ENCODE results near the gene TF.

The TF gene

DNA sequence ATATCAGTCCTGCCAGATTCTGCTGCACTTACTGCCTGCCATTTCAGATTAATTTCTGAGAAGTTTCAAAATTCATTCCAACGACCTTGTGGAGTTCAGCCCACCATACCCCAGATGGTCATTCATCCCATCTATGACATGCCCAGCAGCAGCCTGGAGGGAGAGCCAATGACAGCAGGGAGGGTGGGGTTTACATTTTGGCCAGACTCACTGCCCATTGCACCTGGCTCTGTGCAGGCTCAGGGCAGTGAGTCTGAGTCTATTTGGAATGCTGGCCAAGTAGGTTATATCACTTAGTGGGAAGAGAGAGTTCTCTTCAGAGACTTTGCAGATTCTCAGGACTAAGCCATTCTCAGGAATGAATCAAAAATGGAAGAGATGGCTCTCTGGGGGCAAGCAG is 80.9 kb downstream of the TF start:
- Histone ChIP-seq H3K36me3 (ENCODE audit: control insufficient read depth, insufficient read depth, low read length) (peaks cover 13% of the 10 kb centered on the region), H3K4me3 (replicated peaks; ENCODE audit: low read depth, low read length) (no peak overlapping the region), H3K27me3 (replicated peaks; ENCODE audit: control insufficient read depth, insufficient read depth, low read length) (no peaks in the 10 kb centered on the region; the same call in 1 of the 2 replicates)
- DNase-seq (ENCODE audit: extremely low read depth, insufficient read length): no peak
- TF ChIP-seq, protein P1, sequence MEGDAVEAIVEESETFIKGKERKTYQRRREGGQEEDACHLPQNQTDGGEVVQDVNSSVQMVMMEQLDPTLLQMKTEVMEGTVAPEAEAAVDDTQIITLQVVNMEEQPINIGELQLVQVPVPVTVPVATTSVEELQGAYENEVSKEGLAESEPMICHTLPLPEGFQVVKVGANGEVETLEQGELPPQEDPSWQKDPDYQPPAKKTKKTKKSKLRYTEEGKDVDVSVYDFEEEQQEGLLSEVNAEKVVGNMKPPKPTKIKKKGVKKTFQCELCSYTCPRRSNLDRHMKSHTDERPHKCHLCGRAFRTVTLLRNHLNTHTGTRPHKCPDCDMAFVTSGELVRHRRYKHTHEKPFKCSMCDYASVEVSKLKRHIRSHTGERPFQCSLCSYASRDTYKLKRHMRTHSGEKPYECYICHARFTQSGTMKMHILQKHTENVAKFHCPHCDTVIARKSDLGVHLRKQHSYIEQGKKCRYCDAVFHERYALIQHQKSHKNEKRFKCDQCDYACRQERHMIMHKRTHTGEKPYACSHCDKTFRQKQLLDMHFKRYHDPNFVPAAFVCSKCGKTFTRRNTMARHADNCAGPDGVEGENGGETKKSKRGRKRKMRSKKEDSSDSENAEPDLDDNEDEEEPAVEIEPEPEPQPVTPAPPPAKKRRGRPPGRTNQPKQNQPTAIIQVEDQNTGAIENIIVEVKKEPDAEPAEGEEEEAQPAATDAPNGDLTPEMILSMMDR (IDR thresholded peaks at IDR 0.05; ENCODE audit: insufficient read depth, low read length, poor library complexity, severe bottlenecking): no peak

DNA sequence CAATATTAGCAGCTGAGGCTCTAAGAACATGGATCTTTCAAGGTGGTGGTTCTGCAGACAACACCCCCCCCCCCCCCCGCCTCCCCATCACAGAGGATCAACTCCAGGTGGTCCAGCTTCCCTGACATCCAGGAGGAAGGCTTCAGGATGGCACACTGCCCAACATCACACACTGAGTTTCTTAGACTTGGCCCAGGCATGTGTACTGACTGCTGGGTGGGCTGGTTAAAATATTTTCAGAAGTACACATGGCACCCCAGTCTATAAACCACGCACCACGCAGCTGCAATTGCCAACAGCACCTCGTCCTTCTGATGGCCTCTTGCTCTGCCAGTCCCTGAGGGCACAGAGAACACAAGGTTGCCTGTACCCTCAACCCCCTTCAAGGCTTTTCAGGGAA is 81.5 kb downstream of the TF start:
- DNase-seq (ENCODE audit: extremely low read depth, insufficient read length): no peak
- H3K27me3 ChIP-seq (replicated peaks; ENCODE audit: control insufficient read depth, insufficient read depth, low read length): no peaks in the 10 kb centered on the region; the same call in 1 of the 2 replicates
- H3K36me3 ChIP-seq (ENCODE audit: control insufficient read depth, insufficient read depth, low read length): peaks cover 12% of the 10 kb centered on the region
- H3K4me3 ChIP-seq (replicated peaks; ENCODE audit: low read depth, low read length): no peak overlapping the region
- TF ChIP-seq, protein P1 (IDR thresholded peaks at IDR 0.05; ENCODE audit: insufficient read depth, low read length, poor library complexity, severe bottlenecking): no peak

DNA sequence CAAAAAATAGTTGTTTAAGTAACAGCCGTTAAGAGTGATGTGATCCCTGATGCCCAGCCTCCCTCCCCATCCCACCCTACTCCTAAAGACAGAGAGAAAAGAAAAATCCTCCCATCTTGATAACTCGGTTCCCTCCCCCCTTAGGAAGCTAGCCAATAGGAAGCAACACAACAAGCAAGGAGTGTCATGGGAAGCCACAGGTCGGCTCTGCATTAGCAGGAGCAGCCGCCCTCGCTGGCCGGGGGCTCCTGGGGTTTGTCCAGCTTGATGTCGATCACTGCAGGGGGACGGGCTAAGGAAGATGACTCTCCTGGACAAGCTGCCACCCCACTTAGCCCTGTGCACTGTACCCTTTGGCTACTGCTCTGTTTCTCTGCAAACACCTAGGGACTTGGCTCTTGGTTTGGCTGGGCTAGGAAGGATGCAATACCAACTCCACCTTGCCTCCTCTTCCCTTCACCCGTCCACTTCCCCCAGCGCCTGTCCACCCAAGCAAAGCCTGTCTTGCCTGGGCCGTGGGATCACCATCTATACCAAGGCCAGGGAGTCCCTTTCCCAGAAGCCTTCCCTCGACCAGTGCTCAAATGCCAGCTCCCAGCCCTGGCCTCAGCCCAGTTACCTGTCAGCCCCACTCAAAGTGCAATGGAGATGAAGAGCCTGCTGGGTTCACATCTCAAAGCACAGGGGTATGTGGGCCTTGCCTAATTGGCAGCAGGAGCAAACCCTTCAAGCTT is 82.5 kb downstream of the TF start:
- no peak for DNase-seq (ENCODE audit: extremely low read depth, insufficient read length)
- Histone ChIP-seq H3K36me3 (ENCODE audit: control insufficient read depth, insufficient read depth, low read length) (peaks cover 7% of the 10 kb centered on the region), H3K4me3 (replicated peaks; ENCODE audit: low read depth, low read length) (no peak overlapping the region), H3K27me3 (replicated peaks; ENCODE audit: control insufficient read depth, insufficient read depth, low read length) (no peaks in the 10 kb centered on the region; the same call in 1 of the 2 replicates)
- TF ChIP-seq, protein P1 (IDR thresholded peaks at IDR 0.05; ENCODE audit: insufficient read depth, low read length, poor library complexity, severe bottlenecking): no peak

DNA sequence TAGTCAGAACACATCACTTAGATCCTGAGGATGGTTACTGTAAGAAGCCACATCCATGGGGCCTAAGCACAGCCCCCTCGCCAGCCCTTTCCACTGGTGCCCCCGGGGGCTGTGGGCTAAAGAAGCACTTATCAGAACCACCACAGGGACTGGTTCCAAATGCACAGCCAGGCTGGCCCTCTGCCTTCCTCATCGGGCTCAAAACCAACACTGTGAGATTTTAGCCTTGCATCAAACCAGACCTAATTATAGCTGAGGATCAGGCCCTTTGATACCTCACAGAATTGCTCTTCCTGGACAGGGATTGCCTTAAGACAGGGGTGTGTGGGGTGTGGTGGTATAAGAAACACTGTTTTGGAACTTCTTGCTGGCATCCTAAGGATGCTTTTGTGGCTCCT is 83.1 kb downstream of the TF start:
- Histone ChIP-seq H3K36me3 (ENCODE audit: control insufficient read depth, insufficient read depth, low read length) (peaks cover 4% of the 10 kb centered on the region), H3K4me3 (replicated peaks; ENCODE audit: low read depth, low read length) (no peak overlapping the region), H3K27me3 (replicated peaks; ENCODE audit: control insufficient read depth, insufficient read depth, low read length) (no peaks in the 10 kb centered on the region; the same call in 1 of the 2 replicates)
- DNase-seq (ENCODE audit: extremely low read depth, insufficient read length): no peak
- TF ChIP-seq, protein P1 (IDR thresholded peaks at IDR 0.05; ENCODE audit: insufficient read depth, low read length, poor library complexity, severe bottlenecking): no peak

DNA sequence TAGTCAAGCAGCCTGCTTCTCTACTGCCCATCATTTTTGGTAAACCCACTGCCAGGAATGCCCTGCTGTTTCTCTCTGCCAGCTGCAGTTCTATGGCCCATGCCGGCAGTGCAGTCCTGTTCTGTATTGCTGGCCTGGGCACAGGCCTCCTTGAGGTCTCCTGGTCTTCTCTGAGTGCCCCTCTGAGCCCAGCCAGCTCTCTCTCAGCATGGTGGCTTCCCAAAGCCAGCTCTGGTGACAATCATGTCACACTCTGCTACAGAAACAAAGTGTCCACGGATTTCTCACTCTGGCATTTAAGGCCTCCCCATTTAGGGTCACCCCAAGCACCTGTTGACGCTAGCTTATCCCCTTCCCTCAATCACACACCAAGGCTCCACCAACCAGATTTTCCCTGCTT is 83.9 kb downstream of the TF start:
- Histone ChIP-seq H3K36me3 (ENCODE audit: control insufficient read depth, insufficient read depth, low read length) (no peaks in the 10 kb centered on the region; the same call in 1 of the 2 replicates), H3K27me3 (replicated peaks; ENCODE audit: control insufficient read depth, insufficient read depth, low read length) (no peaks in the 10 kb centered on the region; the same call in 1 of the 2 replicates), H3K4me3 (replicated peaks; ENCODE audit: low read depth, low read length) (no peak overlapping the region)
- TF ChIP-seq, protein P1 (IDR thresholded peaks at IDR 0.05; ENCODE audit: insufficient read depth, low read length, poor library complexity, severe bottlenecking): no peak
- no peak for DNase-seq (ENCODE audit: extremely low read depth, insufficient read length)
